SK-MEL-5 (cell line): ENCODE measurements around the gene ULK4. TPM values are rescaled to one million over a fixed set of nuclear protein-coding genes. Genes with fewer than 3 reads are reported as not detected.
"Not testable (repeated sequence)": the region's sequence is repeated elsewhere in the genome, so short reads cannot be mapped to it uniquely, and the experiment has no call there.

ENCODE experiments used
- DNase-seq: peaks from one replicate; pipeline ENCODE4 v3.0.0-alpha.2; 2016; ENCODE audit warnings: low read depth, low spot score
- in situ Hi-C: cut with HindIII; loops from 2 replicates; pipeline ENCODE4 v1.10.0; 2016; ENCODE audit warnings: low sequenced_read_pairs, high pct_unique_total_duplicates, low pct_unique_long_range_greater_than_20kb
- total RNA-seq: library from RNA; depleted of rRNA; stranded (reverse); fragments of >200 nt; shearing (Covaris generic); gene quantifications from 2 replicates; pipeline ENCODE4 v1.2.3, GENCODE V29; 2014

Gene ULK4
- total RNA-seq, 1 experiment from 2014 or later = 20.9 TPM

DNA sequence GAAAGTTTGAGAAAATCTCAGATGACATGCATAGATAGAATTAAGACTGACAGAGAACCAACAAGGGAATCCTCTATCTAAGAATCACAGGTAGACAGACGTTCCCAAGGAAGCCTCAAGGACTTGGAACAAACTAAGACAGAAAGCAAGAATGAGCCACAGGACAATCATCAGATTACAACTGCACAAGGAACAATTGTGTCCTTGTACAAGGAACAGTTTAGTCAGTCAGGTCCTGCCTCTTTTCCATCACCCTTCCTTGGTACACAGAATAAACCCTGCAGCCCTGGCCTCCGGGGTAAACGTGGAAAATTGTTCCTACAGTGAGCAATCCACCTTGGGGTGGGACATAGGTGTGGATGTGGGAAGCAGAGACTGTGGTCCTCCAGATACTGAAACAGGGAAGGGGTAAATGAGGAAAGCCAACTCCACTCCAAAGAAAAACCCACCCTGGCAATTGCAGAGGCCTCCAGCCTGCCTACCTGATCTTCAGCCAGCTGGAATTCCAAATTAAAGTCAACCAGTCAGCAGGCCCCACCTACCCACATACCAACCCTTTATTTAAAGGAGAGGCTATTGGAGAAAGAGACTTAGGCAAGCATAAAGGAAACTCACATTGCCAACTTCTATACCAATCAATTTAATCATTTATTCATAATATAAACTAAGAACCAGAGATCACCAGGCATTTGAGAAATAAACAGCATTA, 73.4 kb downstream of the ULK4 start:
- peak; percentile 64 for DNase-seq
- in situ Hi-C loops = no loop called here

DNA sequence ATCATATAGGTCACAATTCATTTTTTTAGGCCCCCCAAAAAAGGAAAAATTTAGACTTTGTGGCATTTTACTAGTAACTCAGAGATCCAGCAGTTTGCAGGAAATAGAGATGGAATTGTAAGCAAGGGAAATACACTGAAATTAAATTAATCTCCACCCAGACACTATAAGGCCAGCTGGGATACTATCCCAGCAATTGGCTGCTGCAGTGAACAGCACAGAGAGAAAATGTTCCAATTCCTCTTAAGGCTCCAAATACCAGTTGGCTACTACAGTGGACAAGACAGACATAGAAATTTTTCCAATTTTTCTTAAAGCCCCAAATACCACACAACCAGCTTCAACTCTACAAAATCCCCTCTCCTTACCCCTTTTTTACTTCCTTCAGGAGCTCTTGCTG, 78.9 kb downstream of the ULK4 start:
- in situ Hi-C loops = no loop called here
- DNase-seq = no peak

GRCh38 chr3:41881233-41881821, 80.6 kb downstream of the ULK4 start:
- DNase-seq = peak; percentile 62
- in situ Hi-C loops = no loop called here

DNA sequence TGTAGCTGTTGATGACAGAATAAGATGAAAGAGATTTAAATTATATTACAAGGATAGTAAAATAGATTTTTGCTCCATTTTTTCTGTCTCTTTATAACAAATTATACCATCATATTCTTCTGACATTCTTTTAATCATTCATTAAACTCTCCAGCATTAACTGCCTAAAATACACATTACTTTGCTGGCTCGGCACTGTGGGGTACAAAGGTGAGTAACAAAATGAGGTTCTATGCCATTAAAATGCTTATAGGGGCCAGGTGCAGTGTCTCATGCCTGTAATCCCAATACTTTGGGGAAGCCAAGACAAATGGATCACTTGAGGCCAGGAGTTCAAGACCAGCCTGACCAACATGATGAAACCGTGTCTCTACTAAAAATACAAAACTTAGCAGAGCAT, 81.5 kb downstream of the ULK4 start:
- in situ Hi-C loops = no loop called here
- DNase-seq = no peak

DNA sequence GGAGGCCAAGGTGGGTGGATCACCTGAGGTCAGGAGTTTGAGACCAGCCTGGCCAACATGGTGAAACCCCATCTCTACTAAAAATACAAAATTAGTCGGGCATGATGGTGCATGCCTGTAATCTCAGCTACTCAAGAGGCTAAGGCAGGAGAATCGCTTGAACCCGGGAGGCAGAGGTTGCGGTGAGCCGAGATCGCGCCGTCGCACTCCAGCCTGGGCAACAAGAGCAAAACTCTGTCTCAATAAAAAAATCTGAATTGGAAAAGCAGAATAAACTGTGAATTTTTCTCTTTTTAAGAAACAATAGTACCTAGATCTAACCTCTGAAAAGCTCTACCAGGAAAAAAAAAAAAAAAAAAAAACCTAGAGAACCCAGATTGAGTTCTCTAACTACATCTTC, 84.2 kb downstream of the ULK4 start:
- DNase-seq, in situ Hi-C loops: not testable (repeated sequence)

DNA sequence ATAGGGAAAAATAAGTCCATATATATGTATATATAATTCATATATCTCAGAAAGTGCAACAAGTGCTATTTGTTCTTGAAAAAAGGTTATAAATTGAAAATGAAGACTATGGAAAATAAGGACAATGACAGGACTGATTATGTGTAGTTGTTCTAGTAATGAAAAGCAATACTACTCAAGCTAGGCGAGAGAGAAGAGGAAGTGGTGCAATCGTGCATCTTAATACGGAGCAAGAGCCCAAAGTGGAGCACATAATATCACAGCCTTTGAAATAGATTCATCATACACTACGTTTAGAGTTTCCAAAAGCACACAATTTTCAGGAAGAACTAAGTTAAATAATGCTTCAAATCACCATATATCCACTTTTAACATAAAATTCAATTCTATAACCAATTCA, 87.9 kb downstream of the ULK4 start:
- DNase-seq = no peak
- in situ Hi-C loops = no loop called here

- no peak for DNase-seq
- in situ Hi-C loops = no loop called here
These were observed 89.7 kb downstream of the ULK4 start for GRCh38 chr3:41872157-41872556.

DNA sequence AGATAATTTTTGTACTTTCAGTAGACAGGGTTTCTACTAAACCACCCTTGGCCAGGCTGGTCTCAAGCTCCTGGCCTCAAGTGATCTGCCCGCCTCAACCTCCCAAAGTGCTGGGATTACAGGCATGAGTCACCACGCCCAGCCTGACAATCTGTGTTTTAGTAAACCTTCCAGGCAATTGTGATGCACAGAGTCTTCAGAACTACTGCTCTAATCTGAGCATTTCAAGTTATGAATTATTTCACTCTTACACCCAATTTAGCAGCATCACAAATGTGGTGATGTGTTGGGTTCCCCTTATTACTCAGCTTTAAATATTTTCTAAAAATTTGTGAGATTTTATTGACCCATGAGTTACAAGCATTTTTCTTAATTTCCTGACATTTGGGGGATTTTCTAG, 94.4 kb downstream of the ULK4 start:
- in situ Hi-C loops = no loop called here
- DNase-seq = no peak

GRCh38 chr3:41866298-41866697, 95.6 kb downstream of the ULK4 start:
- in situ Hi-C loops = no loop called here
- DNase-seq = no peak

DNA sequence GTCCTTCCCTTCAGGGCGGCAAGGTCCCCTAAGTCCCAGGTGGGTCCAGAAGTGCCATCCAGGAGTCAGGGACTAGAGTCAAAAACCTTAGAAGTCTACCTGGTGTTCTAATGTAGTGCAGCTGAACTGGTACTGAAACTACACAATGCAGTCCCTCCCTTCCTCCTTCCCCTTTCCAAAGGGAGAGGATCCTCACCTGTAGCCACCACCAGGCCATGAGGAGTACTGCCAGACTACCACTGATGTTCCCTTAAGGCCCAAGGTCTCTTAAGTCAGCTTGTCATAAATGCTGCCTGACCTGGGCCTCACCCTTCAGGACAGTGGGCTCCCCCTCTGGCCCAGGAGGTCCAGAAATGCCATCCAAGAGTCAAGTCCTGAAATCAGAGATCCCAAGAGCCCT, 98.9 kb downstream of the ULK4 start:
- no peak for DNase-seq
- in situ Hi-C loops = no loop called here

GRCh38 chr3:41860489-41860888, 101.4 kb downstream of the ULK4 start:
- in situ Hi-C loops, DNase-seq: not testable (repeated sequence)

- in situ Hi-C loops = no loop called here
- DNase-seq = no peak
These were observed 106.9 kb downstream of the ULK4 start for GRCh38 chr3:41854956-41855355.

DNA sequence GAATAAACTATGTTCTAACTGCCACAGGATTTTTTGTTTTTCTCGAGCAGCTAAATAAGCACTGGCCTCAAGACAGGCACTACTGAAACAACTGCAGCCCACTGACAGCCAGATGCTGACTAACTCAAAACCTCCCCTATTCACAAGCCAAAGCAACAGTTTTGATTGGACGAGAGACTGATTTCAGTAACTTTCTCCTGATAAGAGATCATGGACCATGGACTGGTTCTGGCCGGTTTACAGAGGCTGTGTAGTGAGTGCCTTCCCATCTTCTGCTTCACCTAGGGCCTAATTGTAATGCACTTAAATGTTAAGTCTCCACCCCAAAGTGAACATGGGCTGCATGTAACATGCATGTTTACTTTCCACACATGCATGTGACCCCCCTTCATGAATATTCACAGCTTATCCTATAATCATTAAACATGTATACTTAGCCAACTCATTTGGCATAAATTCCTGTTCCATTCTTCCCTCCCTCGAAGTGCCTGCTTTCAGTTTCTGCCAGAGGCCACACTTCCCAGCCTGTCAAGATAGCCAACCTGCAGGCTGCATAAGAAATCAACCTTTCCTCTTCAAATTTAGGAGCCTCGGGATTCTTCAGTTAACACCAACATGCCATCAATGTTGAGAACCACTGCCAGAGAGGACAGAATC, 108.2 kb downstream of the ULK4 start:
- DNase-seq = no peak
- in situ Hi-C loops = no loop called here

GRCh38 chr3:41848753-41849574, 112.9 kb downstream of the ULK4 start:
- in situ Hi-C loops = no loop called here

GRCh38 chr3:41847679-41848078, 114.2 kb downstream of the ULK4 start:
- DNase-seq = no peak
- in situ Hi-C loops = no loop called here

More at GRCh38 chr3:41848753-41849574, 112.9 kb downstream of the ULK4 start:
- no peak for DNase-seq

DNA sequence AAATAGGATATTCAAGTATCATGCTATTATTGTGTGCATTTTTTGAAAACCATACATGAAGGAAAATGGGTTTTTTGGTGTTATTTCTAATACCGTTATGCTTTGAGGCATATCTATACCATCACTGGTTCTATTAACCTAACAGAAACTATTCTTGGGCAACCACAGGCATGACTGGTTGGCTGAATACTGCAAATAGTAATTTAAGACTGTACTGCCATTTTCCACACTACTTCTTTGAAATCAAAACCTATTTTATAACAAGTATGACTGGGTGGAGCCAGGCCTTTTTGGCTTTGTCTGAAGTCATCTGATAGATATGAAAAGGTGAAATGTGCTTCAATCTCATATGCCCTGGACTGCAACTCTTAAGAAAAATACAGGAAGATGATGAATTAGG, 115.1 kb downstream of the ULK4 start:
- in situ Hi-C loops = no loop called here
- no peak for DNase-seq

GRCh38 chr3:41845826-41846225, 116.1 kb downstream of the ULK4 start:
- in situ Hi-C loops = no loop called here

DNA sequence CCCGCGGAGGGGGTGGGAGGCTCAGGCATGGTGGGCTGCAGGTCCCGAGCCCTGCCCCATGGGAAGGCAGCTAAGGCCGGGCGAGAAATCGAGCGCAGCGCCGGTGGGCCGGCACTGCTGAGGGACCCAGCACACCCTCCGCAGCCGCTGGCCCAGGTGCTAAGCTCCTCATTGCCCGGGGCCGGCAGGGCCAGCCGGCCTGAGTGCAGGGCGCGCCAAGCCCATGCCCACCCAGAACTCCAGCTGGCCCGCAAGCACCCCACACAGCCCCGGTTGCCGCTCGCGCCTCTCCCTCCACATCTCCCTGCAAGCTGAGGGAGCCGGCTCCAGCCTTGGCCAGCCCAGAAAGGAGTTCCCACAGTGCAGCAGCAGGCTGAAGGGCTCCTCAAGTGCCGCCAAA, 117.6 kb downstream of the ULK4 start:
- not testable (repeated sequence) for DNase-seq

More at GRCh38 chr3:41845826-41846225, 116.1 kb downstream of the ULK4 start:
- DNase-seq = no peak

More for the DNA sequence above, 117.6 kb downstream of the ULK4 start:
- in situ Hi-C loops = not testable (repeated sequence)
